Stimulated activated naive CD8-positive, alpha-beta T cell treated with anti-CD3 and anti-CD28 coated beads, Interleukin-15, amount 100 ng/mL, for 72 hours (primary cell): ENCODE results near the gene ACBD4.

Source experiments
- ATAC-seq: fragments of 150-1000 bp; cut with Tn5 transposase; 2 replicates; pipeline ENCODE4 v1.10.0; 2021; ENCODE audit warnings: mild to moderate bottlenecking, moderate library complexity
- DNase-seq, 2 donors: peaks; one replicate each; pipeline ENCODE4 v3.0.0; 2021 to 2022
- H3K27ac Mint-ChIP-seq, 2 donors: one replicate each; pipeline ENCODE4 v1.8.0; 2022; ENCODE audit warnings: mild to moderate bottlenecking in 2 of 2, mixed read lengths in 2 of 2, moderate library complexity in 2 of 2
- H3K27me3 Mint-ChIP-seq: one replicate; pipeline ENCODE4 v1.8.0; 2022; ENCODE audit warnings: mixed read lengths
- H3K4me1 Mint-ChIP-seq: one replicate; pipeline ENCODE4 v1.8.0; 2022; ENCODE audit warnings: mild to moderate bottlenecking, mixed read lengths
- H3K4me3 Mint-ChIP-seq, 2 donors: one replicate each; pipeline ENCODE4 v1.8.0; 2022; ENCODE audit warnings: mild to moderate bottlenecking in 2 of 2, mixed read lengths in 2 of 2, moderate library complexity in 1 of 2
- H3K9me3 Mint-ChIP-seq, 2 donors: one replicate each; pipeline ENCODE4 v1.8.0; 2022; ENCODE audit warnings: mixed read lengths in 2 of 2

The ACBD4 gene

GRCh38 chr17:45135978-45136791 is 698 bp downstream of the ACBD4 start:
- peak overlapping the region; percentile 83 to 95 for H3K27ac Mint-ChIP-seq
- H3K9me3 Mint-ChIP-seq: no peaks in the 10 kb centered on the region
- no peak for ATAC-seq
- peaks cover 6% of the 10 kb centered on the region for H3K27me3 Mint-ChIP-seq
- DNase-seq: no peak
- peak overlapping the region; percentile 96 to 97 for H3K4me3 Mint-ChIP-seq
- peaks cover 31% of the 10 kb centered on the region for H3K4me1 Mint-ChIP-seq

- DNase-seq: no peak
- peaks cover 31% of the 10 kb centered on the region for H3K4me1 Mint-ChIP-seq
- no peaks in the 10 kb centered on the region for H3K27me3 Mint-ChIP-seq
- H3K27ac Mint-ChIP-seq: no peak overlapping the region
- H3K9me3 Mint-ChIP-seq: no peaks in the 10 kb centered on the region
- ATAC-seq: no peak
- peak overlapping the region; percentile 96 to 97 for H3K4me3 Mint-ChIP-seq
These were observed 1.5 kb downstream of the ACBD4 start for GRCh38 chr17:45136846-45137560.

GRCh38 chr17:45137561-45138305 is 2.2 kb downstream of the ACBD4 start:
- Mint-ChIP-seq H3K27ac (peak overlapping the region in 1 of 2 donors; percentile 33), H3K27me3 (no peaks in the 10 kb centered on the region), H3K4me3 (peak overlapping the region in 1 of 2 donors; percentile 10), H3K4me1 (peaks cover 32% of the 10 kb centered on the region), H3K9me3 (no peaks in the 10 kb centered on the region)
- DNase-seq (no peak), ATAC-seq (no peak)

DNA sequence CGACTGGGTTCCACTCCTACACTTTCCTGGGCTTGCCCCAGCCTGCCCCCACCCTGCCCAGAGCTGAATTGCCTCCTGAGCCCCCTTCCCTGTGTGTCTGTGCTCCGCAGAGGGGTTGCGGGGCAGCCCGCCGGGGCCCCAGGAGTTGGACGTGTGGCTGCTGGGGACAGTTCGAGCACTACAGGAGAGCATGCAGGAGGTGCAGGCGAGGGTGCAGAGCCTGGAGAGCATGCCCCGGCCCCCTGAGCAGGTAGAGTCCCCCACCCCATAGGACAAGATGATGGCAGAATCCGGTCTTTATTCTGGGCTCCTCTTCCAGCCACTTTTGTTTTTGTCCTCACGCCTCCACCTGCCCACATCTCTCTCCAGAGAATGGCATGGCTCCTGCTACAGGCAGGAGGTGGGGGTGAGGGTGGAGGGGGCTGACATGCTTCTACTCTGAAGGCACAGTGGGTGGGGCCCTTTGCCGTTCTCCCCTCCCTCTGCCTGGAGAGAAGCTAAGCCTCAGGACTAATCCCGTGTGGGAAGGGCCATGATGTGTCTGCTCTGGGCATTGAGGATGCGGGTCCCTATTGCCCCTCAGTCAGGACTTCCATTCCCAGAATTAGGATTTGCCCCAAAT is 3.5 kb downstream of the ACBD4 start:
- H3K4me1 Mint-ChIP-seq: peaks cover 39% of the 10 kb centered on the region
- DNase-seq (no peak), ATAC-seq (no peak)
- peak overlapping the region in 1 of 2 donors; percentile 42 for H3K27ac Mint-ChIP-seq
- no peaks in the 10 kb centered on the region for H3K9me3 Mint-ChIP-seq
- no peak overlapping the region for H3K4me3 Mint-ChIP-seq
- no peaks in the 10 kb centered on the region for H3K27me3 Mint-ChIP-seq

- ATAC-seq (no peak), DNase-seq (no peak)
- Mint-ChIP-seq H3K4me1 (peaks cover 40% of the 10 kb centered on the region), H3K4me3 (no peak overlapping the region), H3K27me3 (no peaks in the 10 kb centered on the region), H3K27ac (no peak overlapping the region), H3K9me3 (no peaks in the 10 kb centered on the region)
These were observed 4.0 kb downstream of the ACBD4 start for GRCh38 chr17:45139533-45139920.

GRCh38 chr17:45143094-45143670 is 7.7 kb downstream of the ACBD4 start:
- H3K27ac Mint-ChIP-seq: peak overlapping the region in 1 of 2 donors; percentile 86
- peaks cover 51% of the 10 kb centered on the region for H3K4me1 Mint-ChIP-seq
- H3K9me3 Mint-ChIP-seq: no peaks in the 10 kb centered on the region
- no peak for DNase-seq
- H3K27me3 Mint-ChIP-seq: no peaks in the 10 kb centered on the region
- ATAC-seq: no peak
- peak overlapping the region; percentile 83 to 91 for H3K4me3 Mint-ChIP-seq

DNA sequence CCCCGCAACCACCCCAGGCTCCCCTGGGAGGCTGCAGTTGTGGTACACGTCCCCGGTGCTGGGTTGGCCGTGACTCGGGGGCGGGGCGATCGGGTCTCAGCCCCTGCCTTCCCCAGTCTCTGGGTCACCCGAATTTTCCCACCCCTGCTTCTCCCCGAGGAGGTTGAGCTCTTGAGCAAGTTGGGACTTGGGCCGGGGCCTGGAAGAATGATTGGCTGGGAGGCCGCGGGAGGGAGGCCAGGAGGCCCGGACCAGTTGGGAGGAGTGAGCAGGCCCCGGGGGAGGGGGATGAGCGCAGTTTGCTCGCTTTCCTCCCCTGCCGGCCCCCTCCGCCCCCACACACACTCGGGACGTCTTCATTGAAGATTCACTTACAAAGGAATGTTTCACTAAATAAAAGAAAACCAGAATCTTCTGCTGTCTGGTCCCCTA is 8.3 kb downstream of the ACBD4 start:
- Mint-ChIP-seq H3K27me3 (no peaks in the 10 kb centered on the region), H3K9me3 (no peaks in the 10 kb centered on the region), H3K27ac (peak overlapping the region; percentile 91 to 92), H3K4me3 (peak overlapping the region; percentile 83 to 91), H3K4me1 (peaks cover 56% of the 10 kb centered on the region)
- ATAC-seq (no peak), DNase-seq (peak; percentile 36 to 52)

GRCh38 chr17:45144199-45145034 is 8.9 kb downstream of the ACBD4 start:
- Mint-ChIP-seq H3K9me3 (no peaks in the 10 kb centered on the region), H3K27ac (peak overlapping the region; percentile 91 to 92), H3K27me3 (no peaks in the 10 kb centered on the region), H3K4me1 (peaks cover 56% of the 10 kb centered on the region), H3K4me3 (peak overlapping the region; percentile 83 to 91)
- DNase-seq (peak; percentile 29 to 42), ATAC-seq (peak; percentile 7)

- Mint-ChIP-seq H3K4me1 (peaks cover 56% of the 10 kb centered on the region), H3K4me3 (peak overlapping the region; percentile 83 to 91), H3K27me3 (no peaks in the 10 kb centered on the region), H3K9me3 (no peaks in the 10 kb centered on the region), H3K27ac (no peak overlapping the region)
- ATAC-seq (no peak), DNase-seq (no peak)
These were observed 9.5 kb downstream of the ACBD4 start for GRCh38 chr17:45145035-45145389.

DNA sequence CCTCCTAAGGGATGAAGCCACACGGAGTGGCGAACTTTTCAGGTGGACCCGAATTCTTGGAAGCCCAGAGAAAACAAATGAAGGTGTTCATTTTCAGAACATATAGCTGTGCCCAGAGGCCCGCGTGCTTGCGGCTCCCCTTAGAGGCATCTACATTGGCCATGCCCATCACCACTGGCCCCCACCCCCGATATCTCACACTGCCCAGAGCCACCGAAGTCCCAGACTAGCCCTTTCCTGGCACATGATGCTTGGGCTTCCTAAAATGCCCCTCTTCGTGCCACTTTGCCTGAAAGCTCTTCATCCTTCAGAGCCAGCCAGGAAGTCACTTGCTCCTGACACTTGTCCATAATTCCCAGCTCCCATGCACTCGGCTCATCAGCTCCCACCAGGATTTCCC is 10.7 kb downstream of the ACBD4 start:
- H3K4me1 Mint-ChIP-seq: peaks cover 60% of the 10 kb centered on the region
- H3K9me3 Mint-ChIP-seq: no peaks in the 10 kb centered on the region
- peak overlapping the region; percentile 90 to 94 for H3K4me3 Mint-ChIP-seq
- ATAC-seq (no peak), DNase-seq (no peak)
- no peaks in the 10 kb centered on the region for H3K27me3 Mint-ChIP-seq
- no peak overlapping the region for H3K27ac Mint-ChIP-seq

DNA sequence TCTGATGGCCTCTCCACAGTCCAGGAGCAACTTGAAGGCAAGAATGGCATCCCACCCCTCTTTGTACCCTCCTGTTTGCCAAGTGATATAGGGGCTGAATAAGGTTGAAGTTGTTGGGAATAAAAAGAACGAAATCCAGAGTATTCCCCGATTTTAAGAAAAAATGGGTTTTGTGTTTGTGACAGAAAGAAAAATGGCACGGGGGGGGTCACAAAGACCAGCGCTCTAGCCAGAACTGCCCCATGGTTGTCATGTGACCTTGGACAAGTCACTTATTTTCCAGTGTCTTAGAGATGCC is 11.1 kb downstream of the ACBD4 start:
- no peak for ATAC-seq
- Mint-ChIP-seq H3K27ac (peak overlapping the region; percentile 99 to 100), H3K4me3 (peak overlapping the region; percentile 90 to 94), H3K9me3 (no peaks in the 10 kb centered on the region), H3K27me3 (no peaks in the 10 kb centered on the region), H3K4me1 (peaks cover 63% of the 10 kb centered on the region)
- DNase-seq: no peak

GRCh38 chr17:45146890-45147580 is 11.5 kb downstream of the ACBD4 start:
- Mint-ChIP-seq H3K27ac (peak overlapping the region; percentile 99 to 100), H3K27me3 (no peaks in the 10 kb centered on the region), H3K4me1 (peaks cover 68% of the 10 kb centered on the region), H3K4me3 (peak overlapping the region; percentile 90 to 94), H3K9me3 (no peaks in the 10 kb centered on the region)
- DNase-seq (no peak), ATAC-seq (peak; percentile 11)

DNA sequence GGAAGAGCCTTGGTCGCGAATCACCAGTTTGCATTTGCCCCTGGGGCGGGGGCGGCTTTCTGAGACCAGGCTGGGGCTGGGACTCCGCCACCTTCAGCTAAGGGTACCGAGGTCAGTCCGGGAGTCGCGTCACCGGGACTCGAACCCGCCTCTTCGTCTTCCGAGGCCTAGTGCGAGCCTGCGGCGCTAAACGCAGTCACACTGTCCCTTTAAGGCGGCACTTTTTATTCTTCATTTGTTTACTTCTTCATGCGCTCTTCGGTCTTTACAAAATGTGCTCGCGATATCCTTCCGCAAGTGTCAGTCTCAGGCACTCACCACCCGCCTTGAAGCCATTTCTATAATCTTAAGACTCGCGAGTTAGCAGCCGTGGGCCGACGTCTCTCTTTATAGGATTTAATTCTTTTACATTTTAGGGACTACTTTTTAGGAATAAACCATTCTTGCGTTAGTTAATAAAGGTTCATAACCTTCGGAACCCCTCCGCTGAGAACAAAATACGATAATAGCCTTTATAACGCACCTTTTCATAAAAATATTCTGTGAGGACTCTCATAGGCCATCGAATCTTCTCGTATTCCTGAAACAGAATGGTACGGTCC is 12.2 kb downstream of the ACBD4 start:
- H3K27me3 Mint-ChIP-seq: no peaks in the 10 kb centered on the region
- peak overlapping the region; percentile 99 to 100 for H3K27ac Mint-ChIP-seq
- H3K4me3 Mint-ChIP-seq: peak overlapping the region; percentile 90 to 94
- peak; percentile 54 for ATAC-seq
- peak; percentile 84 to 88 for DNase-seq
- H3K9me3 Mint-ChIP-seq: no peaks in the 10 kb centered on the region
- peaks cover 68% of the 10 kb centered on the region for H3K4me1 Mint-ChIP-seq
